H1 (cell line): Measurements from ENCODE around the gene LHFPL6. TPM values are rescaled to one million over a fixed set of nuclear protein-coding genes. Genes with fewer than 3 reads are reported as not detected.

ENCODE experiments used
- CTCF ChIA-PET: fragments of 300-600 bp; sonication (Branson Sonifier 250); formaldehyde crosslinking; loops from one replicate; lab custom pipeline; 2021; ENCODE audit not compliant: partially characterized antibody; lab: Charles Lee
- POLR2A ChIA-PET: fragments of 300-600 bp; sonication (Branson Sonifier 250); formaldehyde crosslinking; loops from one replicate; lab custom pipeline; 2021; ENCODE audit warnings: inconsistent platforms; ENCODE audit not compliant: partially characterized antibody; lab: Charles Lee
- DNase-seq, 2 experiments: peaks; one replicate each; pipeline versions ENCODE4 v3.0.0 to v3.0.0-alpha.2; 2010 to 2022; ENCODE audit warnings: low spot score in 2 of 2, low read depth in 1 of 2, mixed read lengths in 1 of 2
- FAIRE-seq: peaks from 2 replicates; lab custom pipeline; 2011; peaks lifted over from hg19 to GRCh38; lab: Jason Lieb, UNC
- H2AFZ ChIP-seq: 2 replicates; pipeline ENCODE4 v1.8.1; 2012; ENCODE audit warnings: low read length, inconsistent platforms
- H2AK5ac ChIP-seq: 2 replicates; pipeline ENCODE4 v1.6.1; 2013; ENCODE audit warnings: low read depth, low read length
- H2BK120ac ChIP-seq: replicated peaks from 2 replicates; pipeline ENCODE3; 2013; ENCODE audit warnings: low read depth, low read length, inconsistent platforms
- H2BK12ac ChIP-seq: 2 replicates; pipeline ENCODE4 v1.6.1; 2013; ENCODE audit warnings: low read depth, low read length
- H2BK15ac ChIP-seq: 2 replicates; pipeline ENCODE4 v1.6.1; 2013; ENCODE audit warnings: low read length
- H2BK20ac ChIP-seq: 2 replicates; pipeline ENCODE4 v1.6.1; 2013; ENCODE audit warnings: low read length
- H2BK5ac ChIP-seq: 2 replicates; pipeline ENCODE4 v1.6.1; 2013; ENCODE audit warnings: low read depth, low read length
- H3K14ac ChIP-seq: 2 replicates; pipeline ENCODE4 v1.6.1; 2013; ENCODE audit warnings: inconsistent platforms; ENCODE audit not compliant: insufficient read length
- H3K18ac ChIP-seq: 2 replicates; pipeline ENCODE4 v1.6.1; 2013; ENCODE audit warnings: low read length; ENCODE audit errors: extremely low read depth
- H3K23ac ChIP-seq: 2 replicates; pipeline ENCODE4 v1.6.1; 2013; ENCODE audit warnings: inconsistent platforms; ENCODE audit not compliant: insufficient read length
- H3K23me2 ChIP-seq: 2 replicates; pipeline ENCODE4 v1.6.1; 2013; ENCODE audit warnings: low read depth, low read length
- H3K27ac ChIP-seq: 2 replicates; pipeline ENCODE4 v1.6.1; 2011; ENCODE audit warnings: low read depth, low read length, inconsistent platforms
- H3K27me3 ChIP-seq, 4 experiments: replicated peaks in 1 of 4; 1 replicate in 1 of 4; 2 replicates in 3 of 4; pipeline versions ENCODE4 v1.6.1 to v1.8.1; 2011 to 2013; ENCODE audit warnings: low read length in 3 of 4, mild to moderate bottlenecking in 3 of 4, inconsistent platforms in 2 of 4, mixed read lengths in 2 of 4, moderate library complexity in 1 of 4; ENCODE audit not compliant: control insufficient read depth in 3 of 4, insufficient read depth in 3 of 4; ENCODE audit errors: extremely low read depth in 1 of 4
- H3K36me3 ChIP-seq, 4 experiments: 2 replicates each; pipeline versions ENCODE4 v1.6.1 to v1.8.1; 2011 to 2013; ENCODE audit warnings: mild to moderate bottlenecking in 4 of 4, low read length in 3 of 4, moderate library complexity in 2 of 4, control low read depth in 1 of 4, inconsistent platforms in 1 of 4; ENCODE audit not compliant: insufficient read depth in 4 of 4, control insufficient read depth in 2 of 4
- H3K4ac ChIP-seq: replicated peaks from 2 replicates; pipeline ENCODE3; 2013; ENCODE audit warnings: low read length, low read depth, mixed read lengths, inconsistent platforms; ENCODE audit not compliant: insufficient read length
- H3K4me1 ChIP-seq, 4 experiments: replicated peaks in 1 of 4; 1 replicate in 1 of 4; 2 replicates in 3 of 4; pipeline versions ENCODE4 v1.6.1 to v1.8.1; 2011 to 2013; ENCODE audit warnings: low read length in 3 of 4, inconsistent platforms in 2 of 4, mixed read lengths in 1 of 4; ENCODE audit not compliant: insufficient read depth in 4 of 4, control insufficient read depth in 3 of 4
- H3K4me2 ChIP-seq, 2 experiments: 2 replicates each; pipeline versions ENCODE4 v1.6.1 to v1.8.1; 2011 to 2013; ENCODE audit warnings: low read depth in 2 of 2, low read length in 2 of 2, control low read depth in 1 of 2, inconsistent platforms in 1 of 2, mild to moderate bottlenecking in 1 of 2; ENCODE audit not compliant: insufficient read depth in 1 of 2
- H3K4me3 ChIP-seq, 4 experiments: fragments of 200-600, 300-600 bp in 1 of 4; sonication (generic), shearing (Covaris generic), sonication (Bioruptor Twin) in 1 of 4; 2 replicates each; pipeline versions ENCODE4 v1.5.1 to v1.8.1; 2011 to 2016; ENCODE audit warnings: low read length in 4 of 4, low read depth in 3 of 4, control low read depth in 2 of 4, inconsistent platforms in 2 of 4, mild to moderate bottlenecking in 2 of 4, mixed read lengths in 1 of 4, moderate library complexity in 1 of 4; ENCODE audit not compliant: insufficient read depth in 2 of 4; ENCODE audit errors: extremely low read depth in 1 of 4
- H3K56ac ChIP-seq: replicated peaks from 2 replicates; pipeline ENCODE3; 2013; ENCODE audit warnings: low read depth, mild to moderate bottlenecking, mixed read lengths, low read length, inconsistent platforms; ENCODE audit not compliant: insufficient read length
- H3K79me1 ChIP-seq: 2 replicates; pipeline ENCODE4 v1.6.1; 2013; ENCODE audit warnings: low read depth, low read length, control low read depth
- H3K79me2 ChIP-seq, 2 experiments: 2 replicates each; pipeline versions ENCODE4 v1.6.1 to v1.8.1; 2012 to 2013; ENCODE audit warnings: low read length in 2 of 2, mild to moderate bottlenecking in 2 of 2, inconsistent platforms in 1 of 2; ENCODE audit not compliant: insufficient read depth in 2 of 2, control insufficient read depth in 1 of 2
- H3K9ac ChIP-seq, 4 experiments: replicated peaks in 1 of 4; 1 replicate in 1 of 4; 2 replicates in 3 of 4; pipeline versions ENCODE4 v1.6.1 to v1.8.1; 2011 to 2013; ENCODE audit warnings: low read depth in 3 of 4, low read length in 3 of 4, control low read depth in 2 of 4, mild to moderate bottlenecking in 2 of 4, moderate library complexity in 2 of 4, inconsistent platforms in 1 of 4; ENCODE audit errors: extremely low read depth in 1 of 4
- H3K9me3 ChIP-seq, 2 experiments: 2 replicates each; pipeline versions ENCODE4 v1.6.1 to v1.8.1; 2012 to 2013; ENCODE audit warnings: mild to moderate bottlenecking in 2 of 2, moderate library complexity in 2 of 2, control low read depth in 1 of 2, inconsistent platforms in 1 of 2, low read depth in 1 of 2, low read length in 1 of 2, mixed read lengths in 1 of 2; ENCODE audit not compliant: insufficient read depth in 2 of 2
- H4K20me1 ChIP-seq, 2 experiments: replicated peaks in 1 of 2; 2 replicates each; pipeline versions ENCODE3 to v1.8.1; 2011 to 2013; ENCODE audit warnings: inconsistent platforms in 2 of 2, low read length in 2 of 2, mild to moderate bottlenecking in 1 of 2; ENCODE audit not compliant: insufficient read depth in 2 of 2, control insufficient read depth in 1 of 2
- H4K5ac ChIP-seq: 2 replicates; pipeline ENCODE4 v1.6.1; 2013; ENCODE audit warnings: low read length, low read depth, mixed read lengths, inconsistent platforms; ENCODE audit not compliant: insufficient read length
- H4K8ac ChIP-seq: 2 replicates; pipeline ENCODE4 v1.8.0; 2013; ENCODE audit warnings: mild to moderate bottlenecking, moderate library complexity, low read length, inconsistent platforms; ENCODE audit not compliant: insufficient read depth; ENCODE audit errors: extremely low read depth
- H4K91ac ChIP-seq: replicated peaks from 2 replicates; pipeline ENCODE3; 2013; ENCODE audit warnings: low read length, mixed read lengths, inconsistent platforms; ENCODE audit not compliant: insufficient read length
- CTCF ChIP-seq, 3 experiments: IDR thresholded peaks; 1 replicate in 2 of 3; 2 replicates in 1 of 3; pipeline versions ENCODE4 v1.5.1 to v1.6.1; 2011; ENCODE audit warnings: low read length in 3 of 3, mild to moderate bottlenecking in 3 of 3, inconsistent platforms in 2 of 3, low read depth in 1 of 3, moderate library complexity in 1 of 3; ENCODE audit not compliant: insufficient read depth in 1 of 3; ENCODE audit errors: control extremely low read depth in 1 of 3
- JUND ChIP-seq: IDR thresholded peaks from 2 replicates; pipeline ENCODE4 v1.6.1; 2011; ENCODE audit warnings: mild to moderate bottlenecking, improper control_type of control experiment, low read length
- RAD21 ChIP-seq, 2 experiments: IDR thresholded peaks in 1 of 2; conservative IDR thresholded peaks in 1 of 2; 2 replicates each; pipeline ENCODE4 v1.6.1; 2011; ENCODE audit warnings: low read depth in 2 of 2, low read length in 2 of 2, improper control_type of control experiment in 1 of 2, inconsistent platforms in 1 of 2, mild to moderate bottlenecking in 1 of 2, moderate library complexity in 1 of 2
- WGBS, 2 experiments: shearing (Covaris generic) in 1 of 2; methylation state at CpG; one replicate each; pipeline versions ENCODE4 v1.1.6 to v1.1.7; 2013 to 2015; ENCODE audit warnings: low lambda C conversion rate in 2 of 2, mixed read lengths in 2 of 2, inconsistent platforms in 1 of 2, low coverage in 1 of 2, missing lambda C conversion rate in 1 of 2; ENCODE audit not compliant: insufficient replicate concordance in 2 of 2, insufficient coverage in 1 of 2, insufficient read length in 1 of 2; ENCODE audit errors: extremely low coverage in 1 of 2, missing lambda C conversion rate in 1 of 2; 5-methylcytosine and 5-hydroxymethylcytosine counted together
- polyA plus RNA-seq, 7 experiments: library from polyadenylated mRNA; depleted of rRNA in 3 of 7; stranded (reverse) in 5 of 7; unstranded in 2 of 7; fragments of >200 nt in 5 of 7; fragments of 200-250 nt in 2 of 7; gene quantifications; 1 replicate in 5 of 7; 2 replicates in 1 of 7; 4 replicates in 1 of 7; pipeline versions ENCODE4 v1.2.1 to v1.2.3, GENCODE V29; 2011 to 2013; ENCODE audit warnings: missing spikeins in 2 of 7, mixed read lengths in 2 of 7
- total RNA-seq: library from RNA; stranded (reverse); fragmentation: NEBNext Ultra II Directional; extraction: Animal tissue kit (Norgen Biotek cat#: 25700); gene quantifications from 2 replicates; pipeline ENCODE4 v1.2.1, GENCODE V29; 2021

Gene LHFPL6
- total and polyA plus RNA-seq, 2 of the 8 experiments (the other 6 are each of a cell fraction or from before 2014, with no cell fraction given): 7.6 to 17.0 TPM

DNA sequence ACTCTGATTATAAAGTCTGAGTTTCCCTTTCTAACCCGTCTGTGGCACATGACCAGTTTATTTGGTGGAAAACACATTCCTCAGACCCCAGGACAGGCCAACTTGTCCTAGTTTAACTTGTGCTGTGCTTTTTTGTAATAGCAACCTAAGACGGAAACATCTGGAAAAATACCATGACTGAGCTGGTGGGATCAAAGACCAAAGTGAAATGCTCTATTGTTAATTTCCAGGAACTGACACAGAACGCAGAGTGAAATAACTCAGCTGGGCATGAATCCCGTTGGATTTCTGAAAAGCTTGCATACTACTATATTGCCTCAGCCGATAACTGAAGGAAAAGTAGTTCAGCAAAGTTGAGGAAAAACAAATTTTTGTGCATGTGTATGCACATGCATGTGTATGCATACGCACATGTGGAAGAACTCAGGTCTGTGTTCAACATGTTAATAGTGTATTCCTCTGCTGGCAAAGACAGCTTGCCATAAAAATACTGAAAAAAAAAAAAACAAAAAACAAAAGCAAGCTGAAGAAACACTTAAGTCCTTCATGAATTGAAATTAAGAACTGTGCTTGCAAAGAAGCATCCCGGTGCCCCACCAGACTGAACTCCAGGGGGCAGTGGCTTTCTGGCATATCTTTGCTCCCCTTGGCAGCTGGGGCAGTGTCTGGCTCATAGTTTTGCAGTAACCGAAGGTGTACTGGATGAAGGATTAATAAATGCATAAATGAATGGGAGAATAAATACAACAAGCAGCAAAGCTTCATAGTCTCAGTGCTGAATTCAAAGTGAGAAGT, 187.8 kb downstream of the LHFPL6 start:
- Histone ChIP-seq H3K4me3 (no peak overlapping the region), H4K91ac (no peak overlapping the region), H3K79me1 (no peaks in the 10 kb centered on the region), H3K27ac (no peak overlapping the region), H4K8ac (no peak overlapping the region), H4K5ac (no peak overlapping the region), H3K4me2 (no peak overlapping the region), H3K4me1 (peaks cover 3 to 26% (median 19%) of the 10 kb centered on the region in 4 experiments; a peak in 6 of 7 replicates), H3K23ac (no peak overlapping the region), H3K9me3 (no peaks in the 10 kb centered on the region), H3K36me3 (no peaks in the 10 kb centered on the region), H2BK5ac (no peak overlapping the region), H3K14ac (no peak overlapping the region), H4K20me1 (no peaks in the 10 kb centered on the region), H2AK5ac (no peak overlapping the region), H3K79me2 (no peaks in the 10 kb centered on the region), H3K27me3 (no peaks in the 10 kb centered on the region), H2BK120ac (no peak overlapping the region), H2BK12ac (no peak overlapping the region), H2BK20ac (no peak overlapping the region), H3K4ac (no peak overlapping the region), H2BK15ac (no peak overlapping the region), H3K23me2 (no peaks in the 10 kb centered on the region; the same call in 1 of the 2 replicates), H3K18ac (no peak overlapping the region), H2AFZ (no peak overlapping the region), H3K56ac (no peak overlapping the region), H3K9ac (no peak overlapping the region)
- 78% methylated on average over 8 of the region's 8 CpGs; no CpG with 5 or more reads in 1 of the 2 experiments for WGBS, 2 experiments
- ChIA-PET CTCF (interaction anchor here (0.7 to 9.6 kb wide), 23 partner anchors 8 to 367 kb away, joined by 3 to 76 read pairs (median 5); partner anchors contain the start of gene LHFPL6), POLR2A (no interaction called here)
- peak; percentile 69 for FAIRE-seq
- TF ChIP-seq RAD21 (IDR thresholded peaks at IDR 0.05 in 1 of 2, conservative IDR thresholded peaks at IDR 0.05 in 1 of 2; ENCODE audit: low read depth in 2 of 2, low read length in 2 of 2): peak; percentile 74 to 87
- TF ChIP-seq JUND: no peak
- peak; percentile 67 to 74 (median 72) for TF ChIP-seq CTCF (IDR thresholded peaks at IDR 0.05; ENCODE audit: control extremely low read depth in 1 of 3, insufficient read depth in 1 of 3, low read depth in 1 of 3, low read length in 3 of 3)
- DNase-seq: no peak
